Fibroblast of skin of right biceps (primary cell): ENCODE results near the gene SLC39A3.

Experiments used
- DNase-seq: peaks from one replicate; pipeline ENCODE4 v3.0.0-alpha.2; 2013

The SLC39A3 gene

GRCh38 chr19:2768365-2769132, 28.7 kb upstream of the SLC39A3 start:
- no peak for DNase-seq

- no peak for DNase-seq
Observed at GRCh38 chr19:2767688-2768087, 27.9 kb upstream of the SLC39A3 start.

- no peak for DNase-seq
Observed at GRCh38 chr19:2766594-2767372, 27.0 kb upstream of the SLC39A3 start.

GRCh38 chr19:2765376-2765775, 25.6 kb upstream of the SLC39A3 start:
- DNase-seq: no peak

- DNase-seq: no peak
Observed at GRCh38 chr19:2764945-2765344, 25.1 kb upstream of the SLC39A3 start.

GRCh38 chr19:2763687-2764086, 23.9 kb upstream of the SLC39A3 start:
- DNase-seq: no peak

GRCh38 chr19:2762783-2763496, 23.1 kb upstream of the SLC39A3 start:
- DNase-seq: no peak

- DNase-seq: no peak
Observed at GRCh38 chr19:2761876-2762782, 22.3 kb upstream of the SLC39A3 start.

GRCh38 chr19:2761309-2761677, 21.5 kb upstream of the SLC39A3 start:
- no peak for DNase-seq

GRCh38 chr19:2759965-2760364, 20.1 kb upstream of the SLC39A3 start:
- DNase-seq: no peak

GRCh38 chr19:2759362-2759761, 19.5 kb upstream of the SLC39A3 start:
- no peak for DNase-seq

GRCh38 chr19:2758601-2759313, 18.9 kb upstream of the SLC39A3 start:
- DNase-seq: no peak

- no peak for DNase-seq
Observed at GRCh38 chr19:2756921-2757881, 17.4 kb upstream of the SLC39A3 start.

GRCh38 chr19:2756477-2756876, 16.7 kb upstream of the SLC39A3 start:
- no peak for DNase-seq

- DNase-seq: no peak
Observed at GRCh38 chr19:2755811-2756210, 16.0 kb upstream of the SLC39A3 start.

GRCh38 chr19:2755448-2755705, 15.6 kb upstream of the SLC39A3 start:
- no peak for DNase-seq

GRCh38 chr19:2754659-2755447, 15.0 kb upstream of the SLC39A3 start:
- no peak for DNase-seq

- no peak for DNase-seq
Observed at GRCh38 chr19:2751438-2751830, 11.6 kb upstream of the SLC39A3 start.

GRCh38 chr19:2750808-2751437, 11.1 kb upstream of the SLC39A3 start:
- DNase-seq: no peak

GRCh38 chr19:2747349-2747748, 7.5 kb upstream of the SLC39A3 start:
- no peak for DNase-seq
